IMR-90 (cell line): Measurements from ENCODE around the gene HECTD1.

Experiments used
- MAFK ChIP-seq: IDR thresholded peaks from 2 replicates; pipeline ENCODE4 v1.6.1; 2012; ENCODE audit warnings: low read depth, low read length, improper control_type of control experiment
- POLR2A ChIP-seq: IDR thresholded peaks from 2 replicates; pipeline ENCODE4 v1.6.1; 2012; ENCODE audit warnings: mild to moderate bottlenecking, low read depth, low read length
- RAD21 ChIP-seq: IDR thresholded peaks from 2 replicates; pipeline ENCODE4 v1.6.1; 2012; ENCODE audit warnings: low read length, improper control_type of control experiment
- TF ChIP-seq, protein P1 (sequence below): conservative IDR thresholded peaks from 2 replicates; pipeline ENCODE4 v1.5.1; 2012; ENCODE audit warnings: mild to moderate bottlenecking, low read depth, low read length, improper control_type of control experiment

GRCh38 chr14:31097081-31097480, 110.5 kb downstream of the HECTD1 start:
- TF ChIP-seq MAFK: no peak
- TF ChIP-seq, protein P1, sequence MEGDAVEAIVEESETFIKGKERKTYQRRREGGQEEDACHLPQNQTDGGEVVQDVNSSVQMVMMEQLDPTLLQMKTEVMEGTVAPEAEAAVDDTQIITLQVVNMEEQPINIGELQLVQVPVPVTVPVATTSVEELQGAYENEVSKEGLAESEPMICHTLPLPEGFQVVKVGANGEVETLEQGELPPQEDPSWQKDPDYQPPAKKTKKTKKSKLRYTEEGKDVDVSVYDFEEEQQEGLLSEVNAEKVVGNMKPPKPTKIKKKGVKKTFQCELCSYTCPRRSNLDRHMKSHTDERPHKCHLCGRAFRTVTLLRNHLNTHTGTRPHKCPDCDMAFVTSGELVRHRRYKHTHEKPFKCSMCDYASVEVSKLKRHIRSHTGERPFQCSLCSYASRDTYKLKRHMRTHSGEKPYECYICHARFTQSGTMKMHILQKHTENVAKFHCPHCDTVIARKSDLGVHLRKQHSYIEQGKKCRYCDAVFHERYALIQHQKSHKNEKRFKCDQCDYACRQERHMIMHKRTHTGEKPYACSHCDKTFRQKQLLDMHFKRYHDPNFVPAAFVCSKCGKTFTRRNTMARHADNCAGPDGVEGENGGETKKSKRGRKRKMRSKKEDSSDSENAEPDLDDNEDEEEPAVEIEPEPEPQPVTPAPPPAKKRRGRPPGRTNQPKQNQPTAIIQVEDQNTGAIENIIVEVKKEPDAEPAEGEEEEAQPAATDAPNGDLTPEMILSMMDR: no peak
- TF ChIP-seq POLR2A: no peak
- no peak for TF ChIP-seq RAD21
